A549 treated with Mapracorat at 1 μM for 4 hours (cell line): Measurements from ENCODE around the gene PCYT2. TPM values are rescaled to one million over a fixed set of nuclear protein-coding genes. Genes with fewer than 3 reads are reported as not detected.

Source experiments
- total RNA-seq: library from RNA; stranded (reverse); fragments of 200-300 nt; extraction: Qiagen RNA extraction; gene quantifications from 5 replicates; pipeline ENCODE4 v1.2.3, GENCODE V29; 2022

PCYT2 gene
- 13.8 to 19.1 TPM (median 17.3 TPM) in 5 replicates for total RNA-seq

GRCh38 chr17:81911277-81911961, at the start of gene PCYT2:
Gene PCYT2 (minus strand): TSS chr17:81911399. CDS start chr17:81911355, 44 bp downstream.

GRCh38 chr17:81947189-81947588, 36.0 kb upstream of the PCYT2 start, which contains the start of gene MYADML2:
Gene MYADML2 (minus strand): TSS chr17:81947233. CDS start chr17:81941741, 5,492 bp downstream.

GRCh38 chr17:81927653-81928543, 16.7 kb upstream of the PCYT2 start, which contains the start of gene MAFG:
Gene MAFG (minus strand): TSS chr17:81927735. CDS start chr17:81923185, 4,550 bp downstream.

GRCh38 chr17:81917565-81918332, 6.5 kb upstream of the PCYT2 start, which contains the start of gene SIRT7:
Gene SIRT7 (minus strand): TSS chr17:81918176. CDS start chr17:81918131, 45 bp downstream.

GRCh38 chr17:81902023-81902652, 9.1 kb downstream of the PCYT2 start, which contains the start of gene NPB:
Gene NPB (plus strand): TSS chr17:81902238. CDS start chr17:81902278, 40 bp downstream.

GRCh38 chr17:81870981-81871386, 40.2 kb downstream of the PCYT2 start, which contains the start of gene ARHGDIA:
Gene ARHGDIA (minus strand): TSS chr17:81871337. CDS start chr17:81869930, 1,407 bp downstream.

GRCh38 chr17:81859906-81860755, 51.1 kb downstream of the PCYT2 start, which contains the start of gene P4HB:
Gene P4HB (minus strand): TSS chr17:81860535. CDS start chr17:81860471, 64 bp downstream.

Other genes with a start within 250 kb of the PCYT2 start
- gene OXLD1, start 244.8 kb downstream of the PCYT2 start, total RNA-seq, result 33.6 to 64.7 TPM (median 63.2 TPM) in 5 replicates
- gene CCDC137, start 244.7 kb downstream of the PCYT2 start, total RNA-seq, result 54.3 to 69.6 TPM (median 62.0 TPM) in 5 replicates
- 49.4 to 53.7 TPM (median 50.5 TPM) in 5 replicates for gene ARL16, start 227.6 kb downstream of the PCYT2 start, total RNA-seq
- gene HGS, start 227.4 kb downstream of the PCYT2 start, total RNA-seq, result 137 to 220 TPM (median 209 TPM) in 5 replicates
- gene MRPL12, start 208.0 kb downstream of the PCYT2 start, total RNA-seq, result 216 to 326 TPM (median 303 TPM) in 5 replicates
- 28.7 to 46.5 TPM (median 44.6 TPM) in 5 replicates for gene SLC25A10, start 199.1 kb downstream of the PCYT2 start, total RNA-seq
- gene GCGR, start 107.2 kb downstream of the PCYT2 start, total RNA-seq, result 0.08 to 0.64 TPM (median 0.35 TPM) in 4 of 5 replicates, not detected in the other
- gene MCRIP1, start 78.1 kb downstream of the PCYT2 start, total RNA-seq, result 74.7 to 106 TPM (median 98.6 TPM) in 5 replicates
- gene PPP1R27, start 76.3 kb downstream of the PCYT2 start, total RNA-seq, result 0.09 to 0.39 TPM (median 0.19 TPM) in 3 of 5 replicates, not detected in the others
- gene P4HB, start 50.9 kb downstream of the PCYT2 start, total RNA-seq, result 677 to 794 TPM (median 701 TPM) in 5 replicates
- 597 to 713 TPM (median 619 TPM) in 5 replicates for gene ARHGDIA, start 40.1 kb downstream of the PCYT2 start, total RNA-seq
- gene ALYREF, start 19.8 kb downstream of the PCYT2 start, total RNA-seq, result 183 to 253 TPM (median 234 TPM) in 5 replicates
- 185 to 289 TPM (median 284 TPM) in 5 replicates for gene ANAPC11, start 19.7 kb downstream of the PCYT2 start, total RNA-seq
- 0.39 to 0.65 TPM (median 0.55 TPM) in 5 replicates for gene NPB, start 9.2 kb downstream of the PCYT2 start, total RNA-seq
- gene SIRT7, start 6.8 kb upstream of the PCYT2 start, total RNA-seq, result 33.0 to 54.0 TPM (median 44.8 TPM) in 5 replicates
- gene MAFG, start 16.3 kb upstream of the PCYT2 start, total RNA-seq, result 22.3 to 38.0 TPM (median 34.7 TPM) in 5 replicates
- 60.5 to 89.4 TPM (median 84.7 TPM) in 5 replicates for gene PYCR1, start 25.9 kb upstream of the PCYT2 start, total RNA-seq
- gene MYADML2, start 35.8 kb upstream of the PCYT2 start, total RNA-seq, result not detected in 5 replicates
- 0.31 to 0.53 TPM (median 0.39 TPM) in 5 replicates for gene NOTUM, start 49.8 kb upstream of the PCYT2 start, total RNA-seq
- 20.1 to 31.0 TPM (median 25.7 TPM) in 5 replicates for gene ASPSCR1, start 66.2 kb upstream of the PCYT2 start, total RNA-seq
- gene CENPX, start 111.5 kb upstream of the PCYT2 start, total RNA-seq, result 143 to 203 TPM (median 188 TPM) in 5 replicates
- 8.3 to 17.5 TPM (median 13.6 TPM) in 5 replicates for gene LRRC45, start 111.9 kb upstream of the PCYT2 start, total RNA-seq
- 27.4 to 40.9 TPM (median 39.9 TPM) in 5 replicates for gene RAC3, start 120.3 kb upstream of the PCYT2 start, total RNA-seq
- 69.5 to 106 TPM (median 103 TPM) in 5 replicates for gene DCXR, start 126.3 kb upstream of the PCYT2 start, total RNA-seq
- gene RFNG, start 140.4 kb upstream of the PCYT2 start, total RNA-seq, result 16.0 to 26.0 TPM (median 24.2 TPM) in 5 replicates
- 108 to 149 TPM (median 136 TPM) in 5 replicates for gene GPS1, start 140.5 kb upstream of the PCYT2 start, total RNA-seq
- gene DUS1L, start 154.4 kb upstream of the PCYT2 start, total RNA-seq, result 84.5 to 154 TPM (median 134 TPM) in 5 replicates
- 106 to 149 TPM (median 139 TPM) in 5 replicates for gene FASN, start 186.8 kb upstream of the PCYT2 start, total RNA-seq